Neural cell (in vitro differentiated cells): ENCODE measurements around the gene DNAJC11. TPM values are rescaled to one million over a fixed set of nuclear protein-coding genes. Genes with fewer than 3 reads are reported as not detected.

Experiments used
- H2AFZ ChIP-seq: fragments of 200-600, 300-800 bp; sonication (generic), shearing (Covaris generic); 2 replicates; pipeline ENCODE4 v1.6.0; 2014; ENCODE audit warnings: low read depth, mild to moderate bottlenecking, antibody characterized with exemption, low read length, moderate library complexity
- H3F3A ChIP-seq: fragments of 200-600 bp; shearing (Covaris generic); 2 replicates; pipeline ENCODE4 v1.6.1; 2016; ENCODE audit warnings: mild to moderate bottlenecking, moderate library complexity, mixed read lengths, antibody characterized with exemption, low read length; ENCODE audit not compliant: insufficient read depth, poor library complexity, severe bottlenecking
- H3K27ac ChIP-seq: fragments of 200-600, 300-800 bp; sonication (generic), shearing (Covaris generic); 2 replicates; pipeline ENCODE4 v1.5.1; 2014; ENCODE audit warnings: mild to moderate bottlenecking, low read length, moderate library complexity
- H3K27me3 ChIP-seq: fragments of 300-800, 200-600 bp; sonication (generic), shearing (Covaris generic); 2 replicates; pipeline ENCODE4 v1.6.0; 2014; ENCODE audit warnings: mild to moderate bottlenecking, low read depth, low read length, moderate library complexity; ENCODE audit not compliant: insufficient read depth
- H3K36me3 ChIP-seq: fragments of 300-800, 200-600 bp; sonication (generic), shearing (Covaris generic); 2 replicates; pipeline ENCODE4 v1.5.1; 2014; ENCODE audit warnings: mild to moderate bottlenecking, antibody characterized with exemption, low read length, moderate library complexity; ENCODE audit not compliant: insufficient read depth
- H3K4me2 ChIP-seq: fragments of 300-800, 200-600 bp; sonication (generic), shearing (Covaris generic); 2 replicates; pipeline ENCODE4 v1.6.0; 2014; ENCODE audit warnings: mild to moderate bottlenecking, low read length
- H3K4me3 ChIP-seq: fragments of 300-800, 200-600 bp; sonication (generic), shearing (Covaris generic); 2 replicates; pipeline ENCODE4 v1.5.1; 2014; ENCODE audit warnings: mild to moderate bottlenecking, low read length, moderate library complexity
- H3K79me2 ChIP-seq: fragments of 200-600 bp; shearing (Covaris generic); replicated peaks from 2 replicates; pipeline ENCODE4 v1.6.0; 2014; ENCODE audit warnings: mild to moderate bottlenecking, low read length, moderate library complexity; ENCODE audit not compliant: insufficient read depth
- H3K9ac ChIP-seq: fragments of 300-800, 200-600 bp; sonication (generic), shearing (Covaris generic); 2 replicates; pipeline ENCODE4 v1.6.1; 2016; ENCODE audit warnings: mild to moderate bottlenecking, low read length, mixed read lengths
- H3K9me2 ChIP-seq: fragments of 200-600 bp; shearing (Covaris generic); 2 replicates; pipeline ENCODE4 v1.6.1; 2016; ENCODE audit warnings: mild to moderate bottlenecking, low read length, mixed read lengths; ENCODE audit not compliant: insufficient read depth
- H3K9me3 ChIP-seq: fragments of 200-600, 300-800 bp; sonication (generic), shearing (Covaris generic); 2 replicates; pipeline ENCODE4 v1.6.1; 2016; ENCODE audit warnings: mild to moderate bottlenecking, mixed run types, low read length, moderate library complexity, mixed read lengths
- H4K20me1 ChIP-seq: fragments of 200-600 bp; shearing (Covaris generic); 2 replicates; pipeline ENCODE4 v1.6.1; 2016; ENCODE audit warnings: mild to moderate bottlenecking, mixed run types; ENCODE audit not compliant: insufficient read depth
- EP300 ChIP-seq: fragments of 450-650 bp; conservative IDR thresholded peaks from 2 replicates; pipeline ENCODE4 v1.6.1; 2014; ENCODE audit warnings: antibody characterized with exemption, mild to moderate bottlenecking, moderate library complexity; ENCODE audit not compliant: poor library complexity, severe bottlenecking
- EZH2 ChIP-seq: fragments of 200-600, 300-800 bp; shearing (Covaris generic), sonication (generic); IDR thresholded peaks from 2 replicates; pipeline ENCODE4 v1.6.1; 2014; ENCODE audit warnings: antibody characterized with exemption, low read length, borderline replicate concordance, mild to moderate bottlenecking; ENCODE audit not compliant: insufficient read depth, poor library complexity, severe bottlenecking
- MXI1 ChIP-seq: fragments of 450-650 bp; conservative IDR thresholded peaks from 2 replicates; pipeline ENCODE4 v1.6.1; 2014; ENCODE audit warnings: antibody characterized with exemption, mild to moderate bottlenecking; ENCODE audit not compliant: poor library complexity, severe bottlenecking
- POLR2AphosphoS5 ChIP-seq: IDR thresholded peaks from 2 replicates; pipeline ENCODE4 v1.6.1; 2012
- RAD21 ChIP-seq: fragments of 450-650 bp; conservative IDR thresholded peaks from 2 replicates; pipeline ENCODE4 v1.6.1; 2014; ENCODE audit warnings: antibody characterized with exemption, mild to moderate bottlenecking, moderate library complexity
- REST ChIP-seq: IDR thresholded peaks from 2 replicates; pipeline ENCODE4 v1.6.1; 2012; ENCODE audit warnings: borderline replicate concordance
- SMC3 ChIP-seq: fragments of 450-650 bp; conservative IDR thresholded peaks from 2 replicates; pipeline ENCODE4 v1.6.1; 2014; ENCODE audit warnings: antibody characterized with exemption, mild to moderate bottlenecking, moderate library complexity; ENCODE audit not compliant: poor library complexity
- TAF1 ChIP-seq: IDR thresholded peaks from 2 replicates; pipeline ENCODE4 v1.6.1; 2012; ENCODE audit warnings: low read depth
- polyA plus RNA-seq: library from polyadenylated mRNA; depleted of rRNA; stranded (reverse); fragments of >200 nt; gene quantifications from 2 replicates; pipeline ENCODE4 v1.2.3, GENCODE V29; 2014
- TF ChIP-seq, protein P1 (sequence below): fragments of 450-650 bp; IDR thresholded peaks from 2 replicates; pipeline ENCODE4 v1.5.1; 2014; ENCODE audit warnings: antibody characterized with exemption, mild to moderate bottlenecking, moderate library complexity; ENCODE audit not compliant: poor library complexity, severe bottlenecking

The DNAJC11 gene
- polyA plus RNA-seq, 1 donor from 2014 or later: 28.6 TPM

GRCh38 chr1:6651909-6652308 lies 49.7 kb downstream of the DNAJC11 start:
- no peak overlapping the region for H3K9ac ChIP-seq
- H3K9me3 ChIP-seq: no peaks in the 10 kb centered on the region
- TF ChIP-seq RAD21: no peak
- no peak for TF ChIP-seq REST
- TF ChIP-seq SMC3: no peak
- TF ChIP-seq POLR2AphosphoS5: no peak
- TF ChIP-seq, protein P1, sequence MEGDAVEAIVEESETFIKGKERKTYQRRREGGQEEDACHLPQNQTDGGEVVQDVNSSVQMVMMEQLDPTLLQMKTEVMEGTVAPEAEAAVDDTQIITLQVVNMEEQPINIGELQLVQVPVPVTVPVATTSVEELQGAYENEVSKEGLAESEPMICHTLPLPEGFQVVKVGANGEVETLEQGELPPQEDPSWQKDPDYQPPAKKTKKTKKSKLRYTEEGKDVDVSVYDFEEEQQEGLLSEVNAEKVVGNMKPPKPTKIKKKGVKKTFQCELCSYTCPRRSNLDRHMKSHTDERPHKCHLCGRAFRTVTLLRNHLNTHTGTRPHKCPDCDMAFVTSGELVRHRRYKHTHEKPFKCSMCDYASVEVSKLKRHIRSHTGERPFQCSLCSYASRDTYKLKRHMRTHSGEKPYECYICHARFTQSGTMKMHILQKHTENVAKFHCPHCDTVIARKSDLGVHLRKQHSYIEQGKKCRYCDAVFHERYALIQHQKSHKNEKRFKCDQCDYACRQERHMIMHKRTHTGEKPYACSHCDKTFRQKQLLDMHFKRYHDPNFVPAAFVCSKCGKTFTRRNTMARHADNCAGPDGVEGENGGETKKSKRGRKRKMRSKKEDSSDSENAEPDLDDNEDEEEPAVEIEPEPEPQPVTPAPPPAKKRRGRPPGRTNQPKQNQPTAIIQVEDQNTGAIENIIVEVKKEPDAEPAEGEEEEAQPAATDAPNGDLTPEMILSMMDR: no peak
- TF ChIP-seq TAF1: no peak
- TF ChIP-seq MXI1: no peak
- no peak for TF ChIP-seq EP300
- TF ChIP-seq EZH2: no peak
- no peaks in the 10 kb centered on the region for H3K9me2 ChIP-seq
- H2AFZ ChIP-seq: no peak overlapping the region
- H3K36me3 ChIP-seq: no peaks in the 10 kb centered on the region
- H3K27me3 ChIP-seq: no peaks in the 10 kb centered on the region
- no peaks in the 10 kb centered on the region for H4K20me1 ChIP-seq
- H3K27ac ChIP-seq: no peak overlapping the region
- no peaks in the 10 kb centered on the region for H3F3A ChIP-seq
- H3K4me3 ChIP-seq: no peak overlapping the region
- no peak overlapping the region for H3K4me2 ChIP-seq
- H3K79me2 ChIP-seq: no peaks in the 10 kb centered on the region

DNA sequence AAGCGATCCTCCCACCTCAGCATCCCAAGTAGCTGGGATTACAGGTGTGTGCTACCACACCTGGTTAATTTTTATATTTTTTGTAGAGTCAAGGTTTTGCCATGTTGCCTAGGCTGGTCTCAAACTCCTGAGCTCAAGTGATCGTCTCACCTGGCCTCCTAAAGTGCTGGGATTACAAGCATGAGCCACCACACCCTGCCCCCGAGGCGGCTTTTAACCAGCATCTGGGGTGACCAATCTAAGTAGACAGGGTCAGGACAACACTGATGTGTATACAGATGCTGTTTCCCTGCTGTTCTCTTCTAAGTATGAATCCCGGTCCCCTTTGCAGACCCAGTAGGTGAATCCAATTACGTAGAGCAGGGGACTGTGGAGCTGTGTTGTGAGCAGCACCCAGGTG lies 53.1 kb downstream of the DNAJC11 start:
- no peaks in the 10 kb centered on the region for H3F3A ChIP-seq
- H3K36me3 ChIP-seq: no peaks in the 10 kb centered on the region
- H2AFZ ChIP-seq: no peak overlapping the region
- no peaks in the 10 kb centered on the region for H4K20me1 ChIP-seq
- no peak overlapping the region for H3K27ac ChIP-seq
- H3K9me2 ChIP-seq: no peaks in the 10 kb centered on the region
- H3K4me2 ChIP-seq: no peak overlapping the region
- H3K79me2 ChIP-seq: no peaks in the 10 kb centered on the region
- no peaks in the 10 kb centered on the region for H3K27me3 ChIP-seq
- H3K9ac ChIP-seq: no peak overlapping the region
- no peak for TF ChIP-seq EP300
- H3K4me3 ChIP-seq: no peak overlapping the region
- no peaks in the 10 kb centered on the region for H3K9me3 ChIP-seq

- Histone ChIP-seq H3K36me3 (no peaks in the 10 kb centered on the region), H2AFZ (no peak overlapping the region), H3K27me3 (no peaks in the 10 kb centered on the region), H3K9ac (no peak overlapping the region), H3K4me2 (no peak overlapping the region), H3K4me3 (no peak overlapping the region), H3F3A (no peaks in the 10 kb centered on the region), H3K9me3 (no peaks in the 10 kb centered on the region), H3K27ac (no peak overlapping the region), H4K20me1 (no peaks in the 10 kb centered on the region), H3K79me2 (no peaks in the 10 kb centered on the region), H3K9me2 (no peaks in the 10 kb centered on the region)
- TF ChIP-seq, protein P1: peak; percentile 71
- TF ChIP-seq RAD21: peak; percentile 71
- TF ChIP-seq MXI1: no peak
- no peak for TF ChIP-seq EZH2
- peak; percentile 61 for TF ChIP-seq SMC3
Measured at GRCh38 chr1:6646499-6647148, 55.0 kb downstream of the DNAJC11 start.
